ENCODE data around the gene PCCB. TPM values are rescaled to one million over a fixed set of nuclear protein-coding genes. Genes with fewer than 3 reads are reported as not detected.
"Not testable (repeated sequence)": the region's sequence is repeated elsewhere in the genome, so short reads cannot be mapped to it uniquely, and the experiment has no call there.

PCCB gene
- total and polyA plus RNA-seq, 2 donors from 2014 or later = 37.1 to 90.0 TPM

DNA sequence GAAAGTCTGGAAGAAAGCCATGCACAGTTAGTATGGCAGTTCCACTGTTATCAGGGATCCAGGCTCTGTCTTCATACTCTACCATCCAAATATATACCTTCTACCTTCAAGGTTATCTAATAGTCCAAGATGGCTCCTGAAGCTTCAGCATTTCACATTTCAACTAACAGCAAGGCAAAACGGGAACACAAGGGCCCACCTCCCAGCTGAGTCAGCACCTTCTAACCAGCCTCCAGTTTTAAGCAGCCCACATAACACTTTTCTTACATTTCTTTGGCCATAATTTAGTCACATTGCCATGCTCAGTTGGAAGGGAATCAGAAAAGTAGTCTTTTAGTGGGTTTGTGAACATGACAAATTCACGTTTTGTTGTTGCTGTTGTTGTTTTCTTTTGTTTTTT lies 38.6 kb upstream of the PCCB start:
- no peak overlapping the region for H3K27ac ChIP-seq (ENCODE audit: low read depth in 2 of 2, low read length in 2 of 2)
- TF ChIP-seq, protein P1, sequence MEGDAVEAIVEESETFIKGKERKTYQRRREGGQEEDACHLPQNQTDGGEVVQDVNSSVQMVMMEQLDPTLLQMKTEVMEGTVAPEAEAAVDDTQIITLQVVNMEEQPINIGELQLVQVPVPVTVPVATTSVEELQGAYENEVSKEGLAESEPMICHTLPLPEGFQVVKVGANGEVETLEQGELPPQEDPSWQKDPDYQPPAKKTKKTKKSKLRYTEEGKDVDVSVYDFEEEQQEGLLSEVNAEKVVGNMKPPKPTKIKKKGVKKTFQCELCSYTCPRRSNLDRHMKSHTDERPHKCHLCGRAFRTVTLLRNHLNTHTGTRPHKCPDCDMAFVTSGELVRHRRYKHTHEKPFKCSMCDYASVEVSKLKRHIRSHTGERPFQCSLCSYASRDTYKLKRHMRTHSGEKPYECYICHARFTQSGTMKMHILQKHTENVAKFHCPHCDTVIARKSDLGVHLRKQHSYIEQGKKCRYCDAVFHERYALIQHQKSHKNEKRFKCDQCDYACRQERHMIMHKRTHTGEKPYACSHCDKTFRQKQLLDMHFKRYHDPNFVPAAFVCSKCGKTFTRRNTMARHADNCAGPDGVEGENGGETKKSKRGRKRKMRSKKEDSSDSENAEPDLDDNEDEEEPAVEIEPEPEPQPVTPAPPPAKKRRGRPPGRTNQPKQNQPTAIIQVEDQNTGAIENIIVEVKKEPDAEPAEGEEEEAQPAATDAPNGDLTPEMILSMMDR (IDR thresholded peaks at IDR 0.05; ENCODE audit: borderline replicate concordance, extremely low read depth, insufficient read depth) = no peak
- peaks cover 0 to 2% (median 0%) of the 10 kb centered on the region in 3 donors for H3K4me1 ChIP-seq (ENCODE audit: control insufficient read depth in 2 of 3, insufficient read depth in 2 of 3, low read depth in 1 of 3, low read length in 3 of 3)
- H3K27me3 ChIP-seq (ENCODE audit: control insufficient read depth, insufficient read depth, low read length) = no peaks in the 10 kb centered on the region
- intact Hi-C loops (cut with DNase I) = no loop called here
- H3K4me3 ChIP-seq (ENCODE audit: low read length in 3 of 3) = no peak overlapping the region
- DNase-seq (no peak), FAIRE-seq (no peak)
- H3K9me3 ChIP-seq (ENCODE audit: control insufficient read depth in 2 of 3, insufficient read depth in 1 of 3, low read length in 3 of 3) = no peaks in the 10 kb centered on the region
- H3K9ac ChIP-seq (ENCODE audit: low read length in 3 of 3) = no peak overlapping the region
- H3K36me3 ChIP-seq (ENCODE audit: control insufficient read depth in 2 of 3, insufficient read depth in 3 of 3, low read length in 3 of 3) = no peaks in the 10 kb centered on the region

DNA sequence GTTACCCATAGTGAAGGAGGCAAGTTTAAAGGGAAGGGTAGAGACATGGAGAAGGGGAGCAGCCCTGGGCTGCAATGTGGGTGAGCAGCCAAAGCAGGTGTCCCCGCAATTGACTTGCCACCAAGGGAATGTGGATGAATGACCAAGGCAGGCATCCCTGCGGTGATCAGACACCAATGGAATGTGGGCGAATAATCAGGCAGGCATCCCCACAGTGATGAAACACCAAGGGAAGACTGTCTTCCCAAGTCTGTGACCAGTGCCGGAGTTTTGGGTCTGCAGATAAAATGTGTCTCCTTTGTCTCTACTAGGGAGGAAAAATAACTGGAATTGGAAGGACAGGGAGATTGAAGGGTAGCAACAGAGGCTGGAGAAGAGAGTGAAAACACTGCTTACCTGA lies 27.4 kb upstream of the PCCB start:
- H3K4me3 ChIP-seq (ENCODE audit: low read length in 3 of 3); intact Hi-C loops (cut with DNase I); H3K27me3 ChIP-seq (ENCODE audit: control insufficient read depth, insufficient read depth, low read length); H3K27ac ChIP-seq (ENCODE audit: low read depth in 2 of 2, low read length in 2 of 2); H3K9ac ChIP-seq (ENCODE audit: low read length in 3 of 3); H3K9me3 ChIP-seq (ENCODE audit: control insufficient read depth in 2 of 3, insufficient read depth in 1 of 3, low read length in 3 of 3); H3K4me1 ChIP-seq (ENCODE audit: control insufficient read depth in 2 of 3, insufficient read depth in 2 of 3, low read depth in 1 of 3, low read length in 3 of 3); DNase-seq; FAIRE-seq; H3K36me3 ChIP-seq (ENCODE audit: control insufficient read depth in 2 of 3, insufficient read depth in 3 of 3, low read length in 3 of 3): not testable (repeated sequence)

DNA sequence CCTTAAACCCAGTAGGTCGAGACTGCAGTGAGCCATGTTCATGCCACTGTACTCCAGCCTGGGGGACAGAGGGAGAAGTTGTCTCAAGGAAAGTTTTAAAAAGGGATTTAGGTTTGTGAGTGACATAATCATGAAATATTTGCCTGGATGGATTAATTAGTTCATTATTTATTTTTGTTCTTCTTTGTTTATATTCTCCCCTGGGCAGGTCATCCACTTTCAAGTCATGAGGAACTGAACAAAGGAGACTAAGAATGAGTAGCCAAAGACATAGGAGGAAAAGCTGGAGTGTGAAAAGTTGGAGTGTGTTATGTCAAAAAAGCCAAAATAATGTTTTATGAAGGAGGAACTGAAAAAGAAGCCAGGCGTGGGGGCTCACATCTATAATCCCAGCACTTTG lies 17.7 kb upstream of the PCCB start:
- Histone ChIP-seq H3K9me3 (ENCODE audit: control insufficient read depth in 2 of 3, insufficient read depth in 1 of 3, low read length in 3 of 3) (no peaks in the 10 kb centered on the region), H3K4me1 (ENCODE audit: control insufficient read depth in 2 of 3, insufficient read depth in 2 of 3, low read depth in 1 of 3, low read length in 3 of 3) (no peaks in the 10 kb centered on the region), H3K27ac (ENCODE audit: low read depth in 2 of 2, low read length in 2 of 2) (no peak overlapping the region), H3K27me3 (ENCODE audit: control insufficient read depth, insufficient read depth, low read length) (no peaks in the 10 kb centered on the region), H3K36me3 (ENCODE audit: control insufficient read depth in 2 of 3, insufficient read depth in 3 of 3, low read length in 3 of 3) (no peaks in the 10 kb centered on the region), H3K4me3 (ENCODE audit: low read length in 3 of 3) (no peak overlapping the region), H3K9ac (ENCODE audit: low read length in 3 of 3) (no peak overlapping the region)
- TF ChIP-seq, protein P1 (IDR thresholded peaks at IDR 0.05; ENCODE audit: borderline replicate concordance, extremely low read depth, insufficient read depth) = no peak
- DNase-seq (no peak), FAIRE-seq (no peak)
- intact Hi-C loops (cut with DNase I) = no loop called here

DNA sequence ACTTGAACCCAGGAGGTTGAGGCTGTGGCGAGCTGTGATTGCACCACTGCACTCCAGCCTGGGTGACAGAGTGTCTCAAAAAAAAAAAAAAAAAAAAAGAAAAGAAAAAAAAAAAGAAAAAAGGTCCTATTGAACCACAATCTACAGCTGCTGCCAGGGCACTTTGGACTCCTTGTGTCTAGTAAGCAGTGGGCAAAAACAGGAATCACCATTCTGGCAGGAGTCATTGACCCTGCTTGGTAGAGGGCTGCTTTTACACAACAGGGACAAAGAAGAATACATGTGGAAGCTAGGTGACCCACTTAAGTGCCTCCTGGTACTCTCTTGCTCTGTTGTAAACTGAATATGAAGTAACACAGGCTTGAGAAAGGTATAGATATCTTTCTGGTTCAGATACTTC lies 14.6 kb upstream of the PCCB start:
- intact Hi-C loops (cut with DNase I) = no loop called here
- no peak for FAIRE-seq

More for the DNA sequence above, 14.6 kb upstream of the PCCB start:
- Histone ChIP-seq H3K4me3 (ENCODE audit: low read length in 3 of 3) (no peak overlapping the region), H3K27ac (ENCODE audit: low read depth in 2 of 2, low read length in 2 of 2) (no peak overlapping the region), H3K4me1 (ENCODE audit: control insufficient read depth in 2 of 3, insufficient read depth in 2 of 3, low read depth in 1 of 3, low read length in 3 of 3) (no peaks in the 10 kb centered on the region), H3K27me3 (ENCODE audit: control insufficient read depth, insufficient read depth, low read length) (no peaks in the 10 kb centered on the region), H3K36me3 (ENCODE audit: control insufficient read depth in 2 of 3, insufficient read depth in 3 of 3, low read length in 3 of 3) (no peaks in the 10 kb centered on the region), H3K9ac (ENCODE audit: low read length in 3 of 3) (no peak overlapping the region), H3K9me3 (ENCODE audit: control insufficient read depth in 2 of 3, insufficient read depth in 1 of 3, low read length in 3 of 3) (no peaks in the 10 kb centered on the region)
- no peak for DNase-seq
- TF ChIP-seq, protein P1 (IDR thresholded peaks at IDR 0.05; ENCODE audit: borderline replicate concordance, extremely low read depth, insufficient read depth) = no peak
